Spinal cord (tissue), 10 donors: ENCODE results near the gene PDE8B. TPM values are rescaled to one million over a fixed set of nuclear protein-coding genes. Genes with fewer than 3 reads are reported as not detected.
A peak's percentile ranks its signal among the peaks of the same experiment; 100 is the strongest.

ENCODE experiments used
- DNase-seq, 6 donors: peaks; one replicate each; pipeline versions ENCODE4 v3.0.0 to v3.0.0-alpha.2; 2013 to 2015; ENCODE audit warnings: low spot score in 6 of 6, low read depth in 4 of 6
- H3K27ac ChIP-seq: one replicate; pipeline ENCODE4 v1.5.1; 2013; ENCODE audit warnings: low read depth, low read length, control low read depth
- H3K27me3 ChIP-seq: one replicate; pipeline ENCODE4 v1.6.1; 2013; ENCODE audit warnings: low read length; ENCODE audit not compliant: control insufficient read depth, insufficient read depth
- H3K36me3 ChIP-seq: one replicate; pipeline ENCODE4 v1.6.1; 2013; ENCODE audit warnings: low read length; ENCODE audit not compliant: control insufficient read depth, insufficient read depth
- H3K4me1 ChIP-seq: one replicate; pipeline ENCODE4 v1.6.1; 2013; ENCODE audit warnings: low read length; ENCODE audit not compliant: control insufficient read depth, insufficient read depth
- H3K4me3 ChIP-seq: one replicate; pipeline ENCODE4 v1.5.1; 2013; ENCODE audit warnings: low read depth, low read length, control low read depth
- H3K9me3 ChIP-seq: one replicate; pipeline ENCODE4 v1.6.1; 2013; ENCODE audit warnings: low read length; ENCODE audit not compliant: control insufficient read depth, insufficient read depth
- WGBS: methylation state at CpG from one replicate; pipeline ENCODE4 v1.1.5; 2013; ENCODE audit warnings: missing lambda C conversion rate; ENCODE audit not compliant: insufficient coverage; 5-methylcytosine and 5-hydroxymethylcytosine counted together
- polyA plus RNA-seq, 2 donors: library from polyadenylated mRNA; unstranded; fragments of 120-200 nt; gene quantifications; one replicate each; pipeline ENCODE4 v1.2.1, GENCODE V29; 2013; ENCODE audit not compliant: insufficient read length in 2 of 2
- total RNA-seq, 2 donors: library from RNA; depleted of rRNA in 1 of 2; stranded (reverse); fragments of 120-200 nt in 1 of 2; fragments of >200 nt in 1 of 2; gene quantifications; one replicate each; pipeline versions ENCODE4 v1.2.3 to v1.2.4, GENCODE V29; 2013 to 2014
- donor health status: healthy.

PDE8B gene
- total and polyA plus RNA-seq, 4 donors: 12.7 to 25.8 (median 20.6) TPM

GRCh38 chr5:77398458-77398857 is 188.0 kb downstream of the PDE8B start:
- Histone ChIP-seq H3K27me3 (no peaks in the 10 kb centered on the region), H3K4me3 (no peak overlapping the region), H3K9me3 (no peaks in the 10 kb centered on the region), H3K27ac (no peak overlapping the region), H3K36me3 (no peaks in the 10 kb centered on the region), H3K4me1 (no peaks in the 10 kb centered on the region)
- no peak for DNase-seq
- WGBS: 97% methylated on average over 9 of the region's 13 CpGs

DNA sequence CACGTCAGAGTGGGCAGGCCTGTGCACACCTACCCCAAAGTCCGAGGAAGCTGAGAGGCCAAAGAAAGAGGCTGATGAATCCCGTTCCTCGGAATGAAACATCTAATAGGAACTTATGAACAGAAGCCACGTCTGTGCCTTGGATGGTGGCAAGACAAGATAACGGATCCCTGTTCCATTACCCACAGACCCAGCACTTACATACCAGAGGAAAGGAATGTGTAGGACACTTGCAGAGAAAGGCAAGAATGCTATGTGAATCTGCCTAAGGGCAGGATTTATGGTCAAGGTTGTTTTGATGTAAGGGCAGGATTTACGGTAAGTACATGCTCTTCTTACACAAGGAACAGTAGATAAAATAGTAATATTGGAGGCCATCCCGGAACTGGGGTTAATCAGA is 188.4 kb downstream of the PDE8B start:
- no peaks in the 10 kb centered on the region for H3K9me3 ChIP-seq
- WGBS: 95% methylated on average over 6 of the region's 8 CpGs
- no peak overlapping the region for H3K4me3 ChIP-seq
- no peak overlapping the region for H3K27ac ChIP-seq
- DNase-seq: no peak
- H3K36me3 ChIP-seq: no peaks in the 10 kb centered on the region
- H3K4me1 ChIP-seq: no peaks in the 10 kb centered on the region
- no peaks in the 10 kb centered on the region for H3K27me3 ChIP-seq

- no peaks in the 10 kb centered on the region for H3K36me3 ChIP-seq
- WGBS: no CpG with 5 or more reads among the region's 1 CpG
- H3K4me3 ChIP-seq: no peak overlapping the region
- DNase-seq: no peak
- no peaks in the 10 kb centered on the region for H3K27me3 ChIP-seq
- H3K9me3 ChIP-seq: no peaks in the 10 kb centered on the region
- no peaks in the 10 kb centered on the region for H3K4me1 ChIP-seq
- no peak overlapping the region for H3K27ac ChIP-seq
Observed at GRCh38 chr5:77400645-77401044, 190.2 kb downstream of the PDE8B start.

- Histone ChIP-seq H3K27me3 (no peaks in the 10 kb centered on the region), H3K9me3 (no peaks in the 10 kb centered on the region), H3K27ac (no peak overlapping the region), H3K4me1 (no peaks in the 10 kb centered on the region), H3K4me3 (no peak overlapping the region), H3K36me3 (peaks cover 6% of the 10 kb centered on the region)
- DNase-seq: peak in 1 of 6 donors; percentile 89
- WGBS: 100% methylated on average over 3 of the region's 6 CpGs
Observed at GRCh38 chr5:77402796-77403195, 192.3 kb downstream of the PDE8B start.

DNA sequence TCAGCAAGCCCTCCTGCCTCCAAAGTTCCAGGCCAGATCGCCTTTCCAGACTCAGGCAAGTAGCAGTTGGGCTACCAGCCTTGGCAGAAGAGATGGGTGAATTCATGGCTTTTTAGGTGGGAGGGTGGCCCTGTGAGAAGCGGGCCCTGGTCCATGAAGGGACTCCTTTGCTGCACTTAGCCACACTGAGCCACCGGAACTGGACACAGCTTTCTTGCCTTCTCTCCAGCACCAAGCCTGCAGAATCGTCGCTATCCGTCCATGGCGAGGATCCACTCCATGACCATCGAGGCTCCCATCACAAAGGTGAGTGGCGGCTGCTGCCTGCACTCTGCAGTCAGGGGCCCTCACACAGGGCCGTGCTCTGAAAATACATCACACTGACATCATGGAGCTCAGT is 196.7 kb downstream of the PDE8B start:
- H3K27ac ChIP-seq: no peak overlapping the region
- H3K9me3 ChIP-seq: no peaks in the 10 kb centered on the region
- DNase-seq: no peak
- peaks cover 6% of the 10 kb centered on the region for H3K36me3 ChIP-seq
- H3K4me1 ChIP-seq: peaks cover 3% of the 10 kb centered on the region
- 94% methylated on average over 8 of the region's 10 CpGs for WGBS
- H3K27me3 ChIP-seq: no peaks in the 10 kb centered on the region
- H3K4me3 ChIP-seq: no peak overlapping the region

GRCh38 chr5:77409870-77410621 is 199.6 kb downstream of the PDE8B start:
- 75% methylated on average over 2 of the region's 10 CpGs for WGBS
- H3K4me1 ChIP-seq: peaks cover 3% of the 10 kb centered on the region
- H3K4me3 ChIP-seq: no peak overlapping the region
- H3K27me3 ChIP-seq: no peaks in the 10 kb centered on the region
- H3K9me3 ChIP-seq: no peaks in the 10 kb centered on the region
- DNase-seq: no peak
- H3K36me3 ChIP-seq: peaks cover 9% of the 10 kb centered on the region
- H3K27ac ChIP-seq: no peak overlapping the region

DNA sequence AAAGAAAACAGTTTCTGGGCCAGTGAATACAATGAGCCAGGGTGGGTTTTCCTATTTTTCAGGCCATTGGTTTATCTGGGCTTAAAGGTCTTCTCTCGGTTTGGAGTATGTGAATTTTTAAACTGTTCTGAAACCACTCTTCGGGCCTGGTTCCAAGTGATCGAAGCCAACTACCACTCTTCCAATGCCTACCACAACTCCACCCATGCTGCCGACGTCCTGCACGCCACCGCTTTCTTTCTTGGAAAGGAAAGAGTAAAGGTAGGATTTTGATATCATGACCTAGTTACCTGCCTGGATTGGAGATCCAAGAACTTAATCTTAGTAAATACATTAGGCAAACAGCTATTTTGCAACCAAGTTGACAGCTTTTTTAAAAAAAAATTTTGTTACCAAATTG is 202.6 kb downstream of the PDE8B start:
- H3K4me3 ChIP-seq: no peak overlapping the region
- WGBS: no CpG with 5 or more reads among the region's 7 CpGs
- no peak for DNase-seq
- peaks cover 6% of the 10 kb centered on the region for H3K4me1 ChIP-seq
- peaks cover 3% of the 10 kb centered on the region for H3K36me3 ChIP-seq
- no peaks in the 10 kb centered on the region for H3K9me3 ChIP-seq
- no peaks in the 10 kb centered on the region for H3K27me3 ChIP-seq
- H3K27ac ChIP-seq: no peak overlapping the region

DNA sequence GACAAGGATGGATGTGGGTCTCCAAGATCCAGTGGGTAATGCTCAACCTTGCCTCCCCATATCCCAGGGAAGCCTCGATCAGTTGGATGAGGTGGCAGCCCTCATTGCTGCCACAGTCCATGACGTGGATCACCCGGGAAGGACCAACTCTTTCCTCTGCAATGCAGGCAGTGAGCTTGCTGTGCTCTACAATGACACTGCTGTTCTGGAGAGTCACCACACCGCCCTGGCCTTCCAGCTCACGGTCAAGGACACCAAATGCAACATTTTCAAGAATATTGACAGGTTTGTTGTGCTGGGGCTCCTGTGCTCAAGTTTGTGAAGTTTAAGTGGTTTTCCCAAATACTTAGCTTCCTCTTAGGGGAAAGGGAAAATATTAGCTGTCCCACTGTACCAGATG is 207.7 kb downstream of the PDE8B start:
- no peaks in the 10 kb centered on the region for H3K9me3 ChIP-seq
- 73% methylated on average over 3 of the region's 5 CpGs for WGBS
- H3K27ac ChIP-seq: no peak overlapping the region
- no peaks in the 10 kb centered on the region for H3K27me3 ChIP-seq
- peaks cover 3% of the 10 kb centered on the region for H3K4me1 ChIP-seq
- no peaks in the 10 kb centered on the region for H3K36me3 ChIP-seq
- no peak for DNase-seq
- H3K4me3 ChIP-seq: no peak overlapping the region

DNA sequence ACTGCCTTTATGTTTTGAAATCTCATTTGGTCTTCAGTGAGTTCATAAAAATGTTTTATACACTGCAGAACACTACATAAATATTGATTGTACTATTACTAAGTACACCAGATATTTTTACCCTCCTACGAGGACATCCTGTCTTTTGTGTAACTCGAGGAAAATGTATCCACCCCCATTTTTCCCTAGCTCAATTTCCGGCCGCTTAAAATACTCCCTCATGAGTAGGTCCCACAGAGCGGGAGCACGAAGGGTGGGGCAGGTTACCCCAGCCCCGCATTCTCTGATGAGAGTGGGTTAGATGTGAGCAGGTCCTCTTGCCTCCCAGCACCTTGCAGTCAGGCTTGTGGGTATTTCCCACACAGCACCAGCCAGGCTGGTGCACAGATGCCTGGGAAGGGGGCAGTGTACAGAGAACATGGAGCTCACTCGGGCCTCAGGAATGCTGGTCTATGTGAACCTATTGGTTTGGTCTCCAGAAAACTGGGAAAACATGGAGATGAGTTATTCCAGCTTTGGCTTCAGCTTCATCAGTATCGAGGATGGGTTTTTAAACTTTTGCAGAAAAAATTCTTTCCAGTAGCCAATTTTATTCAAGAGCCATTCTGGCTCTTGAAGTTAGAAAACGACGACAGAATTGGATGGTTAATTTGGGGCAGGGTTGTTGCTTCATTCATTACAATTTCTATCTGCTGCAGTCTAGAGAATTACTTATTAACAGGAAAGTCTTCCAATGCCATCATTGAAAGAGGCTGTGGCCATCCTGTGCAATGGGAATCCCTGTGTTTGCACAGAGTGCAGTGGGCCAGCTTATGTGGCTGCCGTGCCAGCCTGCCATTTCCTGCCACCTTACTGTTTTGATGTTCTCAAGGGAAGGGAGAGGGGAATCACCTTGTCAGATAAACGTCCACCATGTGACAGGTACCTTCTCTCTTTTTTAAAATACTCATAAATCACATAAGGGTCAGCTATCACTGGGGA is 208.4 kb downstream of the PDE8B start:
- peaks cover 3% of the 10 kb centered on the region for H3K4me1 ChIP-seq
- 98% methylated on average over 7 of the region's 13 CpGs for WGBS

More for the DNA sequence above, 208.4 kb downstream of the PDE8B start:
- no peak for DNase-seq
- Histone ChIP-seq H3K9me3 (no peaks in the 10 kb centered on the region), H3K27me3 (no peaks in the 10 kb centered on the region), H3K4me3 (no peak overlapping the region), H3K36me3 (no peaks in the 10 kb centered on the region), H3K27ac (no peak overlapping the region)
